ENCODE data around the gene ZNF75A.

- TF ChIP-seq POLR2A (IDR thresholded peaks at IDR 0.05; ENCODE audit: low read depth, low read length) (peak; percentile 55), CTCF (conservative IDR thresholded peaks at IDR 0.05; ENCODE audit: low read depth, low read length) (peak; percentile 35), RFX5 (IDR thresholded peaks at IDR 0.05; ENCODE audit: low read depth, low read length) (no peak), MXI1 (IDR thresholded peaks at IDR 0.05; ENCODE audit: borderline replicate concordance, low read depth, low read length) (peak; percentile 84), MAFK (IDR thresholded peaks at IDR 0.05; ENCODE audit: low read depth, low read length) (no peak), RAD21 (IDR thresholded peaks at IDR 0.05; ENCODE audit: low read length) (peak; percentile 25; the same call in 1 of the 2 replicates), ELK1 (IDR thresholded peaks at IDR 0.05; ENCODE audit: borderline replicate concordance, low read depth, low read length) (no peak), SMC3 (IDR thresholded peaks at IDR 0.05; ENCODE audit: low read depth, low read length) (peak; percentile 31)
Measured at GRCh38 chr16:3264137-3265036, 40.9 kb upstream of the ZNF75A start.

Data from IMR-90 (cell line).